Esophagus squamous epithelium (tissue), 5 donors: ENCODE results near the gene SHMT2. TPM values are rescaled to one million over a fixed set of nuclear protein-coding genes. Genes with fewer than 3 reads are reported as not detected.

ENCODE experiments used
- DNase-seq: peaks from one replicate; lab custom pipeline; 2025; lab: John Stamatoyannopoulos, UW
- H3K27ac ChIP-seq, 4 donors: fragments of 200-600 bp; sonication (generic); one replicate each; pipeline ENCODE4 v1.5.1; 2016 to 2019; ENCODE audit warnings: mild to moderate bottlenecking in 1 of 4
- H3K27me3 ChIP-seq, 4 donors: fragments of 200-600 bp; sonication (generic); 1 replicate in 3 of 4; 2 replicates in 1 of 4; pipeline versions ENCODE4 v1.5.1 to v1.6.0; 2017 to 2021; ENCODE audit warnings: antibody characterized with exemption in 1 of 4
- H3K36me3 ChIP-seq, 3 donors: fragments of 200-600 bp; sonication (generic); one replicate each; pipeline ENCODE4 v1.5.1; 2016 to 2019
- H3K4me1 ChIP-seq, 3 donors: fragments of 200-600 bp; sonication (generic); one replicate each; pipeline ENCODE4 v1.5.1; 2017 to 2019
- H3K4me3 ChIP-seq, 4 donors: fragments of 200-600 bp; sonication (generic); 1 replicate in 3 of 4; 2 replicates in 1 of 4; pipeline ENCODE4 v1.5.1; 2016 to 2019; ENCODE audit warnings: mild to moderate bottlenecking in 2 of 4, moderate library complexity in 1 of 4
- H3K9me3 ChIP-seq, 3 donors: fragments of 200-600 bp; sonication (generic); one replicate each; pipeline ENCODE4 v1.5.1; 2016 to 2019
- POLR2A ChIP-seq, 4 donors: fragments of 450-650 bp; IDR thresholded peaks; one replicate each; pipeline ENCODE4 v1.6.1; 2017; ENCODE audit warnings: antibody characterized with exemption in 4 of 4, mild to moderate bottlenecking in 4 of 4, moderate library complexity in 3 of 4
- WGBS, 2 donors: methylation state at CpG; one replicate each; pipeline ENCODE4 v1.1.5; 2018; 5-methylcytosine and 5-hydroxymethylcytosine counted together
- intact Hi-C: fragments of 100-400 bp; cut with DNase I; formaldehyde crosslinking; loops from one replicate; pipeline ENCODE4 v1.15.0; 2022
- total RNA-seq, 4 donors: library from RNA; depleted of rRNA; stranded (reverse); fragments of >200 nt; gene quantifications; one replicate each; pipeline ENCODE4 v1.1.0, GENCODE V29; 2016
- TF ChIP-seq, protein P1 (sequence below), 6 experiments: fragments of 450-650 bp in 4 of 6; fragments of 200-600 bp in 2 of 6; sonication (generic) in 2 of 6; IDR thresholded peaks; one replicate each; pipeline ENCODE4 v1.5.1; 2016 to 2019; ENCODE audit warnings: antibody characterized with exemption in 6 of 6, mild to moderate bottlenecking in 4 of 6, moderate library complexity in 4 of 6
- donor health status: DM: yes; HTN: yes; CAD: no.

The SHMT2 gene
- total RNA-seq, 4 donors from 2014 or later = 56.1 to 104 (median 76.6) TPM

DNA sequence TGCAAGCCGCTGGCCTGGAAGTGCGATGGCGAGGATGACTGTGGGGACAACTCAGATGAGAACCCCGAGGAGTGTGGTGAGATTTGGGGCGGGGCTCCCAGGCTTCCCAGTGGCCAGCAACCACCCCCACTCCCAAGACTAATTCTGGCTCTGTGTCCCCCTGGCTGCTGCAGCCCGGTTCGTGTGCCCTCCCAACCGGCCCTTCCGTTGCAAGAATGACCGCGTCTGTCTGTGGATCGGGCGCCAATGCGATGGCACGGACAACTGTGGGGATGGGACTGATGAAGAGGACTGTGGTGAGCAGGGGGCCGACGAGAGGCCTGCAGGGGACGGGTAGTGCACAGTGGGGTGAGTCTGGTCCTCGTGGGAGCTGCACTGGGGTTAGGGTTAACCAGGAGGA is 25.1 kb upstream of the SHMT2 start:
- TF ChIP-seq POLR2A (IDR thresholded peaks at IDR 0.05) = no peak
- TF ChIP-seq, protein P1, sequence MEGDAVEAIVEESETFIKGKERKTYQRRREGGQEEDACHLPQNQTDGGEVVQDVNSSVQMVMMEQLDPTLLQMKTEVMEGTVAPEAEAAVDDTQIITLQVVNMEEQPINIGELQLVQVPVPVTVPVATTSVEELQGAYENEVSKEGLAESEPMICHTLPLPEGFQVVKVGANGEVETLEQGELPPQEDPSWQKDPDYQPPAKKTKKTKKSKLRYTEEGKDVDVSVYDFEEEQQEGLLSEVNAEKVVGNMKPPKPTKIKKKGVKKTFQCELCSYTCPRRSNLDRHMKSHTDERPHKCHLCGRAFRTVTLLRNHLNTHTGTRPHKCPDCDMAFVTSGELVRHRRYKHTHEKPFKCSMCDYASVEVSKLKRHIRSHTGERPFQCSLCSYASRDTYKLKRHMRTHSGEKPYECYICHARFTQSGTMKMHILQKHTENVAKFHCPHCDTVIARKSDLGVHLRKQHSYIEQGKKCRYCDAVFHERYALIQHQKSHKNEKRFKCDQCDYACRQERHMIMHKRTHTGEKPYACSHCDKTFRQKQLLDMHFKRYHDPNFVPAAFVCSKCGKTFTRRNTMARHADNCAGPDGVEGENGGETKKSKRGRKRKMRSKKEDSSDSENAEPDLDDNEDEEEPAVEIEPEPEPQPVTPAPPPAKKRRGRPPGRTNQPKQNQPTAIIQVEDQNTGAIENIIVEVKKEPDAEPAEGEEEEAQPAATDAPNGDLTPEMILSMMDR (IDR thresholded peaks at IDR 0.05) = no peak
- Histone ChIP-seq H3K27ac (no peak overlapping the region), H3K4me3 (no peak overlapping the region), H3K9me3 (no peaks in the 10 kb centered on the region), H3K36me3 (peaks cover 61 to 100% (median 61%) of the 10 kb centered on the region in 3 donors), H3K4me1 (no peaks in the 10 kb centered on the region), H3K27me3 (no peaks in the 10 kb centered on the region)
- intact Hi-C loops = no loop called here
- 88% methylated on average over 14 of the region's 19 CpGs; no CpG with 5 or more reads in 1 of the 2 donors for WGBS, 2 donors
- no peak for DNase-seq

GRCh38 chr12:57205186-57205585 is 24.3 kb upstream of the SHMT2 start:
- Histone ChIP-seq H3K36me3 (peaks cover 53 to 100% (median 63%) of the 10 kb centered on the region in 3 donors), H3K27ac (no peak overlapping the region), H3K4me1 (no peaks in the 10 kb centered on the region), H3K27me3 (no peaks in the 10 kb centered on the region), H3K9me3 (no peaks in the 10 kb centered on the region), H3K4me3 (no peak overlapping the region)
- DNase-seq = no peak
- 86 to 92% methylated on average over 10 to 11 of the region's 26 CpGs for WGBS, 2 donors
- TF ChIP-seq POLR2A (IDR thresholded peaks at IDR 0.05) = no peak
- TF ChIP-seq, protein P1 (IDR thresholded peaks at IDR 0.05) = no peak
- intact Hi-C loops = no loop called here

DNA sequence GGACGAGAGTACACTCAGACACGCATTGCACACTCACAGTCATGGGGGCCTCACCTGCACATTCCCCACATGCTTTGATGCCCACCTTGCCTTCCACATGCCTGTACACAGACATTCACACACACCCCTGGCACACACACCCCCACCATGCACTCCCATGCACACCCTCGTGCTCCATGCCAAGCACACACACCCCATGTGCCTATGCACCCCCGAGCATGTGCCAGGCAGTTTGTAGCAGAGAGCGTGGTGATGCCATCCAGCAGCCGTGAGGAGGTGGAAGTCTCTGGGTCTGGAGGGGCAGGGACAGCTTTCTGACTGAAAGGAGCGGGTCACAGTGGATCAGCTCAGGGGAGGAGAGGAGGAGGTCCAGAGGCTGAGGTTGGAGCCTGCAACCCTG is 23.6 kb upstream of the SHMT2 start:
- no peak for DNase-seq

GRCh38 chr12:57207731-57208630 is 21.5 kb upstream of the SHMT2 start:
- DNase-seq = no peak
- H3K36me3 ChIP-seq = peaks cover 36 to 100% (median 53%) of the 10 kb centered on the region in 3 donors
- no peak overlapping the region for H3K27ac ChIP-seq
- TF ChIP-seq POLR2A (IDR thresholded peaks at IDR 0.05) = no peak
- TF ChIP-seq, protein P1 (IDR thresholded peaks at IDR 0.05) = no peak
- no peaks in the 10 kb centered on the region for H3K27me3 ChIP-seq
- intact Hi-C loops = no loop called here
- no peak overlapping the region for H3K4me3 ChIP-seq
- H3K9me3 ChIP-seq = no peaks in the 10 kb centered on the region
- 72 to 82% methylated on average over 6 to 23 of the region's 29 CpGs for WGBS, 2 donors
- peaks cover 0 to 4% (median 0%) of the 10 kb centered on the region in 3 donors for H3K4me1 ChIP-seq

More for the DNA sequence above, 23.6 kb upstream of the SHMT2 start:
- H3K4me1 ChIP-seq = no peaks in the 10 kb centered on the region
- no peak overlapping the region for H3K4me3 ChIP-seq
- no peak overlapping the region for H3K27ac ChIP-seq
- intact Hi-C loops = no loop called here
- no peaks in the 10 kb centered on the region for H3K9me3 ChIP-seq
- TF ChIP-seq, protein P1 (IDR thresholded peaks at IDR 0.05) = no peak
- TF ChIP-seq POLR2A (IDR thresholded peaks at IDR 0.05) = no peak
- H3K36me3 ChIP-seq = peaks cover 46 to 100% (median 67%) of the 10 kb centered on the region in 3 donors
- H3K27me3 ChIP-seq = no peaks in the 10 kb centered on the region
- WGBS, 2 donors = 80 to 100% methylated on average over 3 to 4 of the region's 7 CpGs

GRCh38 chr12:57208631-57209282 is 20.8 kb upstream of the SHMT2 start:
- DNase-seq = no peak
- TF ChIP-seq, protein P1 (IDR thresholded peaks at IDR 0.05) = no peak
- no peak for TF ChIP-seq POLR2A (IDR thresholded peaks at IDR 0.05)
- H3K4me3 ChIP-seq = no peak overlapping the region
- H3K27me3 ChIP-seq = peaks cover 0 to 2% (median 0%) of the 10 kb centered on the region in 4 donors
- peaks cover 0 to 11% (median 2%) of the 10 kb centered on the region in 3 donors for H3K4me1 ChIP-seq
- intact Hi-C loops = no loop called here
- H3K36me3 ChIP-seq = peaks cover 29 to 93% (median 48%) of the 10 kb centered on the region in 3 donors
- no peak overlapping the region for H3K27ac ChIP-seq
- no peaks in the 10 kb centered on the region for H3K9me3 ChIP-seq
- WGBS, 2 donors = 78% methylated on average over 4 to 9 of the region's 22 CpGs
